Mesodermal cell (in vitro differentiated cells): ENCODE data around the gene CLEC18A.
"Not testable (repeated sequence)": the region's sequence is repeated elsewhere in the genome, so short reads cannot be mapped to it uniquely, and the experiment has no call there.

Source experiments
- H3K27ac ChIP-seq: 2 replicates; pipeline ENCODE4 v1.7.0; 2013; ENCODE audit warnings: mild to moderate bottlenecking, low read depth, low read length, moderate library complexity; ENCODE audit not compliant: severe bottlenecking
- H3K36me3 ChIP-seq: 2 replicates; pipeline ENCODE4 v1.7.1; 2013; ENCODE audit warnings: mild to moderate bottlenecking, low read length, moderate library complexity; ENCODE audit not compliant: control insufficient read depth, insufficient read depth
- H3K4me1 ChIP-seq: one replicate; pipeline ENCODE4 v1.7.1; 2013; ENCODE audit warnings: mild to moderate bottlenecking, low read length; ENCODE audit not compliant: insufficient read depth, control insufficient read depth, poor library complexity, severe bottlenecking
- H3K4me3 ChIP-seq: 2 replicates; pipeline ENCODE4 v1.7.0; 2013; ENCODE audit warnings: low read length, control low read depth, mild to moderate bottlenecking; ENCODE audit not compliant: insufficient read depth, poor library complexity, severe bottlenecking; ENCODE audit errors: extremely low read depth
- H3K9me3 ChIP-seq: 2 replicates; pipeline ENCODE4 v1.7.1; 2013; ENCODE audit warnings: mild to moderate bottlenecking, low read length, moderate library complexity; ENCODE audit not compliant: control insufficient read depth
- WGBS, 2 experiments: methylation state at CpG; one replicate each; pipeline ENCODE4 v1.1.5; 2013; ENCODE audit warnings: missing lambda C conversion rate in 2 of 2; ENCODE audit not compliant: insufficient coverage in 2 of 2; 5-methylcytosine and 5-hydroxymethylcytosine counted together

The CLEC18A gene

GRCh38 chr16:69937465-69937951 is 13.6 kb upstream of the CLEC18A start:
- Histone ChIP-seq H3K27ac (no peak overlapping the region), H3K36me3 (peaks cover 42% of the 10 kb centered on the region), H3K4me3 (no peak overlapping the region), H3K4me1 (no peaks in the 10 kb centered on the region), H3K9me3 (no peaks in the 10 kb centered on the region)
- 94 to 95% methylated on average over 16 of the region's 16 CpGs for WGBS, 2 experiments

DNA sequence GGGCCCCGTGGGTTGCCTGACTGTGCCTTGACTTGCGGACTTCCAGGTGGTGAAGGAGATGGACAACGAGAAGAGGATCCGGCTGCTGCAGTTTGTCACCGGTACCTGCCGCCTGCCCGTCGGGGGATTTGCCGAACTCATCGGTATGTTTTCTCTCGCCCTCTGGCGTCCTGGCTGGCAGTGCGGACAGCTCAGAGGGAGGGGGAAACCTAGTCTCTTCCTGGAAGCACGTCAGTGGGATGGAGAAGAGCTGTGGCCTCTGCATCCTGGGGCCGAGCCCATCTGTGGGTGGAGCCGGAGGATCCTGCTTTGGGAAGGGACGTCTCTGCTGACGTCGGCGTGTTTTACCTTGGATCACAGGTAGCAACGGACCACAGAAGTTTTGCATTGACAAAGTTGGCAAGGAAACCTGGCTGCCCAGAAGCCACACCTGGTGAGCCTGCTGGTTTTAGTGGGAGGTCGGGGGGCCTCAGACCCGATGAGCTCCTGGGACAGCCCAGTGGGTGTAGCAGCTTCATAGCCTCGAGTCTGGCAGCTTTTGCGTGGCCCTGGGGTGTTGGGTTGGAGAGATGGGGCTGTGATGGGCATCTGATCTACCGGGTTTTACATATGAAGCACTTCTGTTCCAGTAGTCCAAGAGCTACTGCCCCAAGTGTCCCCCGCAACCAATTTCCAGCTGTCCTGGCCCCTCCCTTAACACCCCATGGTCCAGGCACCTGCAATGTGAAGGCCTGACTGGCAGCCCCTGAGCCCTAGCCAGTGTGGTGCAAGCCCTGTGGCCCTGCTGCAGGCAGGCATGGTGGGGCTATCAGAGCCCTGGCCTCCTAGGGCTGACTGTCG is 11.9 kb upstream of the CLEC18A start:
- WGBS, 2 experiments, result 94 to 95% methylated on average over 23 to 28 of the region's 28 CpGs
- H3K36me3 ChIP-seq, result peaks cover 35% of the 10 kb centered on the region
- H3K9me3 ChIP-seq, result no peaks in the 10 kb centered on the region

GRCh38 chr16:69939821-69940585 is 11.1 kb upstream of the CLEC18A start:
- Histone ChIP-seq H3K4me3 (no peak overlapping the region), H3K9me3 (no peaks in the 10 kb centered on the region), H3K27ac (no peak overlapping the region), H3K4me1 (no peaks in the 10 kb centered on the region), H3K36me3 (peaks cover 30% of the 10 kb centered on the region)
- 97% methylated on average over 26 of the region's 26 CpGs for WGBS, 2 experiments

More for the DNA sequence above, 11.9 kb upstream of the CLEC18A start:
- Histone ChIP-seq H3K27ac (no peak overlapping the region), H3K4me1 (no peaks in the 10 kb centered on the region), H3K4me3 (no peak overlapping the region)

DNA sequence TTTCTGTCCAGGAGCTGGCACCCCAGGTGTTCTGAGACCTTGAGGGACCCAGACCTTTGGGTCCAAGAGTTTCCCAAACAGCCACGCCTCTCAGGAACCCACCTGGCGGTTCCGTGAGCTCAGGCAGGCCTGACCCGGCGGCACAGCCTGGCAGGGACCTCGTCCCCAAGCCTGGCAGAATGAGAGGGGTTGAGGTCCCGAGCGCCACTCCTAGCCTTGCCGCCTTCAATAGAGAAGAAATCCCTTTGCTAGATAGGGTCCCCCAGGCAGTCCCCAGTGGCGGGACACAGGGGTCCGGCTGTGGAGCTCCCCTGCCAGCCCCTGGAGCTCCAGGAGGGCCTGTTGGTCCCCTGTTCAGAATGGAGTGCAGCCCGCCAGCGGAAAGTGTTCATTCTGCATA is 10.5 kb upstream of the CLEC18A start:
- 97 to 98% methylated on average over 11 to 13 of the region's 13 CpGs for WGBS, 2 experiments
- H3K4me1 ChIP-seq, result no peaks in the 10 kb centered on the region
- H3K27ac ChIP-seq, result no peak overlapping the region
- no peak overlapping the region for H3K4me3 ChIP-seq
- no peaks in the 10 kb centered on the region for H3K9me3 ChIP-seq
- H3K36me3 ChIP-seq, result peaks cover 24% of the 10 kb centered on the region

DNA sequence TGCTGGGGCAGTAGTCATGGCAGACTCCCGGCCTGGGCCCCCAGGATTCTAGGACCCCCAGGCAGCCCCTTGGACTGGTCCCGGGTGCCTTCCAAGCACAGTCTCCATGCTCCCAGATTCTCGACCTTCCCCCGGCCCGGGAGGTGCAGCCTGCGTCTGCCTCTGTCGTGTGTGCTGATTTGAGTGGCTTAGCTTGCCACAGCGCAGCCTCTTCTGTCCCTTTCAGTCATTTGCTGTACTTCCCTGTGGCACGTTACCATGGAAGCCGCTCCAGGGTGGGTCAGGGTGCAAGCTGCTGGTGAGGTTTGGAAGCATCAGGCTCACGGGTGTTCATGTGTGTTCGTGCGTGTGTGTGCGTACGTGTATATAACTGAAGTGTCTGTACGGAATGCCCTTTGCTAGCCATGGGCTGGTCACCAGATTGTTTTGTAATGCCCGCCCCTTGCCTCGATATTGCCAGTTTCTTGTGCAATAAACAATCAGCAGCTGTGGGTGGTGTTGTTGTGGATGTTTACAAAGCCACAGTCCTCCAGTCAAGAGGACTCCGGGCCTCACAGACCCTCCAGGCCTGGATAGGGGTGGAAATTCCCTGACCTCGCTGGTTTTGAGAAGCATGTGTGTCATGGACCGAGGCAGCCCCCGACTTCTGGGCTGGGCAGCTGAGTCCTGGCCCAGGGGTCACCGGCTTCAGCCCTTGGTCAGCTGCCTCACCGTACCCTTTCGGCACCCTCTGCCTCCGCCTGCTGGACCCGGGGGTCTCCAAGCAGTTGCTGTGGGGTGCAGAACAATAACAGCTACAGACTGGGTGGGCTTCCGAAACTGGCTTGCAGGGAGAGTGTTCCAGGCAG is 9.7 kb upstream of the CLEC18A start:
- WGBS, 2 experiments, result 92 to 93% methylated on average over 22 to 28 of the region's 28 CpGs
- Histone ChIP-seq H3K36me3 (peaks cover 23% of the 10 kb centered on the region), H3K27ac (no peak overlapping the region), H3K4me1 (no peaks in the 10 kb centered on the region), H3K4me3 (no peak overlapping the region), H3K9me3 (no peaks in the 10 kb centered on the region)

DNA sequence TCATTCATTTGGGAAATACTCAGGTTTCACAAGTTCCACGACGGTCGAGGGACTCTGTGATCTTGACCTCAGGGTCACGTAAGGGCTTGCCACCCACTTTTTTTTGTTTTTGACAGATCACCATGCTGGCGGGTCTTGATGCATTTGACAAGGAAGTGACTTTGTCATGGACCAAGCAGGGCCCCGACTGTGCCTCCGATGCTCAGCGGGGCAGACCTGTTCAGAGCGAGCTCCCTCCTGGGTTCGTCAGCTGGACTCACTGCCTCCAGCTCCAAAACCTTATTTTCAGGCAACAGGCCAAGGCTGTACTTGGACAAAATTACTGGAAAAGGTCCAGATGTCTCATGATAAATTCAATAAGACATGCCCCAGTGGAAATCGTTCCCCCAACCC is 9.0 kb upstream of the CLEC18A start:
- whole genome bisulfite sequencing, 2 experiments, result 94 to 95% methylated on average over 11 of the region's 11 CpGs
- peaks cover 17% of the 10 kb centered on the region for H3K36me3 ChIP-seq
- no peaks in the 10 kb centered on the region for H3K4me1 ChIP-seq
- no peak overlapping the region for H3K4me3 ChIP-seq
- H3K9me3 ChIP-seq, result no peaks in the 10 kb centered on the region
- no peak overlapping the region for H3K27ac ChIP-seq

- H3K27ac ChIP-seq, result no peak overlapping the region
- no peaks in the 10 kb centered on the region for H3K4me1 ChIP-seq
- no peak overlapping the region for H3K4me3 ChIP-seq
- no peaks in the 10 kb centered on the region for H3K9me3 ChIP-seq
- H3K36me3 ChIP-seq, result peaks cover 11% of the 10 kb centered on the region
- 91 to 95% methylated on average over 6 to 7 of the region's 8 CpGs for WGBS, 2 experiments
Measured at GRCh38 chr16:69942627-69943170, 8.4 kb upstream of the CLEC18A start.

GRCh38 chr16:69943241-69944036 is 7.7 kb upstream of the CLEC18A start:
- not testable (repeated sequence) for H3K27ac ChIP-seq, H3K4me3 ChIP-seq, H3K9me3 ChIP-seq, H3K4me1 ChIP-seq, H3K36me3 ChIP-seq
- 87 to 90% methylated on average over 10 to 11 of the region's 21 CpGs for WGBS, 2 experiments

DNA sequence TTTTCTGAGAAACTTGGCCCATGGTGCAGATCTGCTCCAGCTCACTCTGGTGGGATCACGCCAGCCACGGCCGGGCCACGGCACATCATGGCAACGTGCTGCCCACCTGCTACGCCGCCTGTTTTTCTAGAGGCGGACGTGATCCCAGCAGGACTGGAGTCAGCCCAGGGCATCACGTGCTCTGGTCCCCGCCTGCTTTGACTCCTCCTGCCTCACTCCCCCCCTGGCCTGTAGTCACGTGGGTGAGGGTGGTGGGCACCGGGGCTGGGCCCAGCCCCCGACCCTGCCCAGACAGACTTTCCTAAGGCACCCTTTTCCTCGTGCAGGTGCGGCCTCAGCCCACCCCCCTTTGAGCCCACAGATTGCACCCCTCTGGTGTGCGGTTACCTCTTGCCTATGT is 723 bp upstream of the CLEC18A start:
- no CpG with 5 or more reads among the region's 17 CpGs for WGBS, 2 experiments
- not testable (repeated sequence) for H3K36me3 ChIP-seq, H3K4me1 ChIP-seq, H3K27ac ChIP-seq, H3K4me3 ChIP-seq, H3K9me3 ChIP-seq

DNA sequence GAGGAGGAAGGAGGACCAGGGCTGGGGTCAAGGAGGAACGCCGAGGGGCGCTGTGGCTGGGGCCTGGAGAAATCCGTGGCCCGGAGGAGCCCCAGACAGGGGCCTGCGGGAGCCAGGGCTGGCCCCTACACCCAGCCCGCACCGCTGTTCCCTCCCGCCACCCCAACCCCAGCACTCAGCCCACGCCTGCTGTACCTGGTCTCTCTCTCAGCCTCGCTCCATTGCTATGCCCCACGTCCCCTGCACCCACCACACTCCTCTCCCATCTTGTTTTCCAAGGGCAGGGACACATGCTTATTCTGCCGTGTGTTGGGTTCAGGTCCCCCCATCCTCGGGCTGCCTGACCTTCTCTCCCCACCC is 518 bp downstream of the CLEC18A start:
- not testable (repeated sequence) for H3K4me3 ChIP-seq, H3K9me3 ChIP-seq, H3K4me1 ChIP-seq, H3K36me3 ChIP-seq, H3K27ac ChIP-seq
- no CpG with 5 or more reads among the region's 14 CpGs for WGBS, 2 experiments
